Fibroblast of the aortic adventitia (primary cell): ENCODE measurements around the gene EIF3CL. TPM values are rescaled to one million over a fixed set of nuclear protein-coding genes. Genes with fewer than 3 reads are reported as not detected.
"Not testable (repeated sequence)": the region's sequence is repeated elsewhere in the genome, so short reads cannot be mapped to it uniquely, and the experiment has no call there.

Experiments used
- DNase-seq: peaks from one replicate; pipeline ENCODE4 v3.0.0-alpha.2; 2010; ENCODE audit warnings: low read depth
- H3K4me3 ChIP-seq: 2 replicates; pipeline ENCODE4 v1.5.1; 2011; ENCODE audit warnings: low read depth, mild to moderate bottlenecking, control low read depth, low read length, moderate library complexity
- total RNA-seq: library from RNA; depleted of rRNA; stranded (reverse); fragments of >200 nt; gene quantifications from 2 replicates; pipeline ENCODE4 v1.2.3, GENCODE V29; 2012; ENCODE audit warnings: low replicate concordance

The EIF3CL gene, protein sequence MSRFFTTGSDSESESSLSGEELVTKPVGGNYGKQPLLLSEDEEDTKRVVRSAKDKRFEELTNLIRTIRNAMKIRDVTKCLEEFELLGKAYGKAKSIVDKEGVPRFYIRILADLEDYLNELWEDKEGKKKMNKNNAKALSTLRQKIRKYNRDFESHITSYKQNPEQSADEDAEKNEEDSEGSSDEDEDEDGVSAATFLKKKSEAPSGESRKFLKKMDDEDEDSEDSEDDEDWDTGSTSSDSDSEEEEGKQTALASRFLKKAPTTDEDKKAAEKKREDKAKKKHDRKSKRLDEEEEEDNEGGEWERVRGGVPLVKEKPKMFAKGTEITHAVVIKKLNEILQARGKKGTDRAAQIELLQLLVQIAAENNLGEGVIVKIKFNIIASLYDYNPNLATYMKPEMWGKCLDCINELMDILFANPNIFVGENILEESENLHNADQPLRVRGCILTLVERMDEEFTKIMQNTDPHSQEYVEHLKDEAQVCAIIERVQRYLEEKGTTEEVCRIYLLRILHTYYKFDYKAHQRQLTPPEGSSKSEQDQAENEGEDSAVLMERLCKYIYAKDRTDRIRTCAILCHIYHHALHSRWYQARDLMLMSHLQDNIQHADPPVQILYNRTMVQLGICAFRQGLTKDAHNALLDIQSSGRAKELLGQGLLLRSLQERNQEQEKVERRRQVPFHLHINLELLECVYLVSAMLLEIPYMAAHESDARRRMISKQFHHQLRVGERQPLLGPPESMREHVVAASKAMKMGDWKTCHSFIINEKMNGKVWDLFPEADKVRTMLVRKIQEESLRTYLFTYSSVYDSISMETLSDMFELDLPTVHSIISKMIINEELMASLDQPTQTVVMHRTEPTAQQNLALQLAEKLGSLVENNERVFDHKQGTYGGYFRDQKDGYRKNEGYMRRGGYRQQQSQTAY
- total RNA-seq = 85.4 and 86.9 TPM in 2 replicates

DNA sequence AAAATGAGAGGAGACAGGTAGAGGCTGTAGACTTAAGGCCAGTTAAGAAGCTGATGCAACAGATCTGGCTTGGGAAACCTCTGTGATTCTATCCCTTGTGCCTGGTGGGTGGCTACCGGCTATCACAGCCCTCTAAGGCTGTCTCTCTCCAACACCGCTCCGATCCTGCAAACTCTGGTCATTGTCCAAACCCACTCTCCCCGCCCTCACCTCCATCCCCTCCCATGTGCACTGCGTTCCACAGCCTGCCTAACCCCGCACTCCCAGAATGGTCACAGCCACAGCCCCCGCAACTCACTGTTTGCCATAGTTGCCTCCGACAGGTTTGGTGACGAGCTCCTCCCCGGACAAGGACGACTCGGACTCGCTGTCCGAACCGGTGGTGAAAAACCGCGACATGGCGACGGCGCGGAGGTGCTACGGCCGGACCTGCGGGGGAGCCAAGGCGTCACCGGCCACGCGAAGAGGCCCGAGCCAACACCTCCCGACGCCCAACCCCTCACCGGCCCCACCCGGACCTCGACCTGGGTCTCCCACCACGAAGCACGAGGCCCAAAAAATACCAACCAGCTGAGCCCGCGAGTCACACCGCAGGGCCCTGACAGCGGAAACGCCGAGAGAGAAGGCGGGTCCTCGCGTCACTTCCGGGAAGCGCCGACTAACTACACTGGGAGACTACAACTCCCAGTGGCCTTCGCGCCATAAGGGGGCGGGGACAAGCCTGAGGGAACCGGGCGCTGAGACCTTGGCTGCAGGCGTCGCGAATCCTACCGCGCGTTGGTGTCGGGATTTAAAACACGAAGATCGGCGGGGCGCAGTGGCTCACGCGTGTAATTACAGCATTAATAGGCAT is at the start of gene EIF3CL:
Gene EIF3CL, minus strand, starts transcription at position 622 of the 853 bp plus-strand sequence. Its CDS starts 223 bp downstream, at position 399.
- peak within 1 kb of the TSS; percentile 51 for H3K4me3 ChIP-seq
- DNase-seq = not testable (repeated sequence)

DNA sequence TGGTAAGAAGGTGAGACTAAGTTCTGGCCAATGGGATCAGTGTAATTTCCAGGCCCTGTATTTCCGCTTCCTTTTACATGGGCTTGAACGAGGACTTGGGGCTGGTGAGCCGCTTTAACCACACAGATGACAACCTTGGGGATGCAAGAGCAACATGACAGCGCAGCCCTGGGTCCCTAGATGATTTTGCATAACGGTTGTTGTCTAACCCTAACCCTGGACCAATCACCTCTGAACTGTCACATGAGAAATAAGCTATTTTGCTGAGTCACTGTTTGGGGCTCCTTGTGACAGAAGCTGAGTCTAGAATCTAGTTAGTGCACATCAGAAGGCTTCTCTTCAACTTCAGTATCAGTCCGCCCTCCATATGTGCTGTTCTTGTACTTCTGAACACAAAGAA is 43.4 kb upstream of the EIF3CL start:
- not testable (repeated sequence) for DNase-seq, H3K4me3 ChIP-seq

DNA sequence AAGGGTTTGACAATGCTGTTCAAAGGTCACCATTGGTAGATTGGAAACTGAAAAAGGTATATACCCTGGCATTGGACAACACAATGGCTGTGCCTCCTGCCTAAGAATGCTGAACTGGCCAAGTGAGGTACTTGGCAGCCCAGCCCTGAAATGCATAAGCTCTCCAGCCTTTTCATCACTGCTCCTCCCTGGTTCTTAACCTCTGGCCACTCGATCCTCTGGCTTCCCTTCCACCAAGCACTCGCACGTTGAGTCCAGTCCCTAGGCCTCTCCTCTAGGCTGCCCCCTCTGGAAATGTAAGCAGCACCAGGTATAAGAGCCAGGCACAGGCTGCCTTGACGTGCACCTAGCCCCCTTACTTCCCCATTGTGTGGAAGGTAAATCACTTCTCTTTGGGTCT is 42.7 kb upstream of the EIF3CL start:
- DNase-seq, H3K4me3 ChIP-seq: not testable (repeated sequence)

DNA sequence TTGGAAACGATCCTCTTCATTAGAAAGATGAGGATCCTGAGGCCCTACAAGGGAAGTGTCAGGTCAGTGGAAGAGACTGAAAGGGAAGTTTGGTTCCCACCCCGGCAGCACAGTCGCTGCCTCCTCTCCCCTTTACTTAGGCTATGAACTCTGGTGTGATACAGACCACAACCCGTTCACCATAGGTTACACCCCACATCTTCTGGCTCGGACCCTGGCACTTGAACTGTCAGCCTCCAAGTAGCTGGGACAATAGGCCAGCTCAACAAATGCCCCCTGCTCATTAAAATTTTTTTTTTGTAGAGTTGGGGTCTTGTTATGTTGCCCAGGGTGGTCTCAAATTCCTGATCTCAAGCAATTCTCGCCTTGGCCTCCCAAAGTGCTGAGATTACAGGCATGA is 40.3 kb upstream of the EIF3CL start:
- not testable (repeated sequence) for DNase-seq, H3K4me3 ChIP-seq

DNA sequence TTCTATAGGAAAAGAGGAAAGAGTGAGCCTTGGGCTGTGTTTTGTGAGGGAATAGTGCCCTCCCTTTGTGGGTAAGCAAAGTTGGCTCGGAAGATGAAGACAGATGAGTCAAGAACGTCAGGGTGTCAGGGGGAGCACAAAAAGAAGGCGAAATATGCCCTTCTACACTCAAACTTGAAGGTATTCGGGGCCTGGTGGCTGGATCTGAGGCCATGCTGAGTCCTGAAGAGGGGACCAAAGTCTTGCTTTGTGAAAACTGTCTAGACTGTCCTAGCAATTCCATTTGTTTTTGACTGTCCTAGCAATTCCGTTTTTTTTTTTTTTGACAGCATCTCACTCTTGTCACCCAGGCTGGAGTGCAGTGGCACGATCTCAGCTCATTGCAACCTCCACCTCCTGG is 35.3 kb upstream of the EIF3CL start:
- not testable (repeated sequence) for DNase-seq, H3K4me3 ChIP-seq

DNA sequence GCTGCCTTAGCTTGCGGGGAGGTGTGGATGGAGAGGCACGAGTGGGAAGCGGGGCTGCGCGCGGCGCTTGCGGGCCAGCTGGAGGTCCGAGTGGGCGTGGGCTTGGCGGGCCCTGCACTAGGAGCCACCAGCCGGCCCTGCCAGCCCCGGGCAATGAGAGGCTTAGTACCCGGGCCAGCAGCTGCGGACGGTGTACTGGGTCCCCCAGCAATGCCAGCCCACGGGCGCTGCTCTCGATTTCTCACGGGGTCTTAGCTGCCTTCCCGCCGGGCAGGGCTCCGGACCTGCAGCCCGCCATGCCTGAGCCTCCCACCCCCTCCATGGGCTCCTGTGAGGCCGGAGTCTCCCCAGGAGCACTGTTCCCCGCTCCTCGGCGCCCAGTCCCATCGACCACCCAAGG is 31.7 kb upstream of the EIF3CL start:
- DNase-seq, H3K4me3 ChIP-seq: not testable (repeated sequence)

DNA sequence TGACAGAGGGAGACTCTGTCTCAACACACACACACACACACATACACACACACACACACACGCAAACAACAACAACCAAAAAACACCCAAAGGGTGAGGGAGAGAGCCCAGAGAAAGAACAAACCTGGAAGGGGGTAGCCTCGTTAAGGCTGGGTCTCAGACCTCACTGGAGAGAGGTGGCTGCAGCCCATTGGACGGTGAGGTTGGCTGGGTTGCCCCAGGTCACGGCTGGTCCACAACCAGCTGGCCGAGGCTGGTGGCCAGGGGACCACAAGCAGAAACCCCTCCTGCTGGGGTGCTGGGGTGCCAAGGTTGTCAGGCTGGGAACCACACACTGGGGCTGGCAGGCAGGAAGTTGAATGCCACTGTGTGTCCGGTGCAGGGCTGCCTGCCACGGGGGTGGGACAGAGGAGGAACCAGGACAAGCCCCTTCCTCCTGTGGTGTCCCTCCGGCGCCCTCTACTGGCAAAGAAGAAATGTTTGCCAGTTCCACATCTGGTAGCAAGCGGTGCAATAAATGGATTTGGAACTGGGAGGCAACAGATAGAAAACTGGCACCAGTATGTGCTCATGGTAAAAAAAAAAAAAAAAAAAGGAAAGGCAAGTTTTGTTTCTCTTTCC is 22.5 kb upstream of the EIF3CL start:
- DNase-seq, H3K4me3 ChIP-seq: not testable (repeated sequence)

DNA sequence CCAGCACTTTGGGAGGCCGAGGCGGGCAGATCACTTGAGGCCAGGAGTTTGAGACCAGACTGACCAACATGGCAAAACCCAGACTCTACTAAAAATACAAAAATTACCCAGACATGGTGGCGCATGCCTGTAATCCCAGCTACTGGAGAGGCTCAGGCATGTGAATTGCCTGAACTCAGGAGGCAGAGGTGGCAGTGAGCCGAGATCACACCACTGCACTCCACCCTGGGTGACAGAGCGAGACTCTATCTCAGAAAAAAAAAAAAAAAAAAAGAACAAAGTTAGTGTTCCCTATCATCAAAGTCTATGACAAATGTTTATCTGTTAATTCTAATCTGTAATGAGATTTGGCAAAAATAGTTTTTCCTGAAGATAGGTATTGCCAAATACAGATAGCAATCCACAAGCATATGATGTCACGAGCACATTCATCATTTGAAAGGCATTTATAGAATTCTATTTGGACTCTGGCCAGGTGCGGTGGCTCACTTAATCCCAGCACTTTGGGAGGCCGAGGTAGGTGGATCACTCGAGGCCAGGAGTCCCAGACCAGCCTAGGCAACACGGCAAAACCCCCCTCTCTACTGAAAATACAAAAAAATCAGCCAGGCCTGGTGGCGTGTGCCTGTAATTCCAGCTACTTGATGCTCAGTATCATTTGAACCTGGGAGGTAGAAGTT is 17.6 kb upstream of the EIF3CL start:
- H3K4me3 ChIP-seq, DNase-seq: not testable (repeated sequence)

DNA sequence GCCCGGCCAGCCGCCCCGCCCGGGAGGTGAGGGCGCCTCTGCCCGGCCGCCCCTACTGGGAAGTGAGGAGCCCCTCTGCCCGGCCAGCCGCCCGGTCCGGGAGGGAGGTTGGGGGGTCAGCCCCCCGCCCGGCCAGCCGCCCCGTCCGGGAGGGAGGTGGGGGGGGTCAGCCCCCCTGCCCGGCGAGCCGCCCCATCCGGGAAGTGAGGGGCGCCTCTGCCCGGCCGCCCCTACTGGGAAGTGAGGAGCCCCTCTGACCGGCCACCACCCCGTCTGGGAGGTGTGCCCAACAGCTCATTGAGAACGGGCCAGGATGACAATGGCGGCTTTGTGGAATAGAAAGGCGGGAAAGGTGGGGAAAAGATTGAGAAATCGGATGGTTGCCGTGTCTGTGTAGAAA is 13.4 kb upstream of the EIF3CL start:
- not testable (repeated sequence) for DNase-seq, H3K4me3 ChIP-seq

DNA sequence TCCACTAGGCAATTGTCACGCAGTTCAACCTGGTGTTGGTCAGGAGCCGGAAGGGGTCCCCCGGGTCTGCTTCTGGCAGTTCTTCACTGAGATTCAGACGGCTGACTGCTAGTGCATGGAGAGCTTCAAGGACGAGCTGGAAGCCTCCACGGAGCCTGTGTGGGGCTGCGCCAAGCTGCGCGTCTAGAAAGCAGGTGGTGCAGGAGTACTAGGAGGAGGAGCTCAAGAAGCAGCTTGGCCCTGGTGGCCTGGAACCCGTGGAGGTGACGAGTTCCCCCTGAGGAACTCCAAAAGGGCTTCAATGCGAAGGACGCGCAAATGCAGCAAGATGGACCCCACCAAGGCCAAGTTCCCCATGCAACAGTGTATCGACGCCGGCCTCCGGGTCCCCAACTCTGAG is 10.9 kb upstream of the EIF3CL start:
- H3K4me3 ChIP-seq = not testable (repeated sequence)

DNA sequence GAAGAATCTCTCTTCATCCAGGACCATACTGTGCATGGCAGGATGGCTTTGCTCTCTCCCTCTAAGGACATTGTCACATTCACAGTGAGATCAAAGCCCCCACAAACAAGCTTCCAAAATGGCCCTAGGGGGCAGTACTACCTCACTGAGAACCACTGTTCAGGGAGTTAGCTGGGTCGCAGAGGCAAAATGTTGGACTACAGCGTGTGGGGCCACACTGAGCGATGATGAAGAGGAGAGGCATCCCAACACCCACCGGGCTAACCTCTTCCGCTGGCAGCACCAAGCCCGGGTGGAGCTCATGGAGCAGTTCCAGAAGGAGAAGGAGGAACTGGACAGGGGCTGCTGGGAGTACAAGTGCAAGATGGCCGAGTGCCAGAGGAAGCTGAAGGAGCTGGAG is 9.9 kb upstream of the EIF3CL start:
- DNase-seq, H3K4me3 ChIP-seq: not testable (repeated sequence)

More for the DNA sequence above, 10.9 kb upstream of the EIF3CL start:
- DNase-seq = not testable (repeated sequence)

DNA sequence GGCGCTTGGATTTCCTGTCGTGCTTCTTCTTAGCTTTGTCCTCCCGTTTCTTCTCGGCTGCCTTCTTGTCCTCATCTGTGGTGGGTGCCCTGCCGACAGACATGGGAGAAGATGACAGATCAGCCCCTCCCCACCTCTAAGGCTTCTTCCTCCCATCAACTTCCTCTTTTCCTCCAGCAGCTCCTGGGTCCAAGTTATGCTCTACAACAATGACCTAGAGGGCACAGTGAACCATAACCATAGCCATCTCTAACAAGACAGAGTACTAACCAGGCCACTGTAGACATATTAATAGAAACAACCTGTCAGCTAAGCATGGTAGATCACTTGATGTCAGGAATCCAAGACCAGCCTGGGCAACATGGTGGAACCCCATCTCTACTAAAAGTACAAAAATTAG is 11.6 kb downstream of the EIF3CL start:
- H3K4me3 ChIP-seq = not testable (repeated sequence)

DNA sequence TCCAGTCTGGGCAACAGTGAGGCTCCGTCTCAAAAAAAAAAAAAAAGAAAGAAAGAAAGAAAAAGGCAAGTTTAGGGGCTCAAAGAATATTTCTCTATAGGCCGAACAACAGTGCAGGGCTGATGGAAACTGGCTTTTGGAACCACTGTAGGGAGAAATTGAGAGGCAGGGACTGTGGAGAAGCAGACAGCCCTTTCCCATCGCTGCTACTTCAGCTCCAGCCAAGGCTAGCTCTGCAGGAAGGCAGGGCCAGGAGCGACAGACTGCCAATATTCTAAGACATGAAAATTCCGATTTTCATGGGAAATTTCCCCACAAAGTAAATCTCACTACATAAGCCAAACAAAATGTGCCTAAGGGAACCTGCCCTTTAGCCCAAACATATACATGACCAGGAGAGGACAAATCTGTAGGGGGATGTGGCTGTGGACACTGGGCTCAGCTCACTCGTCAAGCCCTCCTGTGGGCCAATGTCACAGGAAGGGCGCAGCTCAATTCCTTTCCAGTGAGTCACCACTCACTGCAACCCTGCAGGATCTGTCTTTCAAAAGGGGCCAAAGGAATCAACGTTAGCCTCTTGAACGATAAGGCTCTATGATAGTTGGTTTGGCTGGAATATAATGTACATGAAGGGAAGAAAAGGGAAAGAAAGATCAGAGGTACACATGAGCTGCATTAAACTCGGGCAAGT is 21.3 kb downstream of the EIF3CL start:
- DNase-seq = not testable (repeated sequence)

More for the DNA sequence above, 11.6 kb downstream of the EIF3CL start:
- not testable (repeated sequence) for DNase-seq

DNA sequence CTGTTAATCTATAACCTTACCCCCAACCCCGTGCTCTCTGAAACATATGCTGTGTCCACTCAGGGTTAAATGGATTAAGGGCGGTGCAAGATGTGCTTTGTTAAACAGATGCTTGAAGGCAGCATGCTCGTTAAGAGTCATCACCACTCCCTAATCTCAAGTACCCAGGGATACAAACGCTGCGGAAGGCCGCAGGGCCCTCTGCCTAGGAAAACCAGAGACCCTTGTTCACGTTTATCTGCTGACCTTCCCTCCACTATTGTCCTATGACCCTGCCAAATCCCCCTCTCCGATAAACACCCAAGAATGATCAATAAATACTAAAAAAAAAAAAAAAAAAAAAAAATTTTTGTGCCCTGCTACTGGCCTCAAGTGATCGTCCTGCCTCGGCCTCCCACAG is 25.8 kb downstream of the EIF3CL start:
- H3K4me3 ChIP-seq, DNase-seq: not testable (repeated sequence)

More for the DNA sequence above, 21.3 kb downstream of the EIF3CL start:
- H3K4me3 ChIP-seq = not testable (repeated sequence)

DNA sequence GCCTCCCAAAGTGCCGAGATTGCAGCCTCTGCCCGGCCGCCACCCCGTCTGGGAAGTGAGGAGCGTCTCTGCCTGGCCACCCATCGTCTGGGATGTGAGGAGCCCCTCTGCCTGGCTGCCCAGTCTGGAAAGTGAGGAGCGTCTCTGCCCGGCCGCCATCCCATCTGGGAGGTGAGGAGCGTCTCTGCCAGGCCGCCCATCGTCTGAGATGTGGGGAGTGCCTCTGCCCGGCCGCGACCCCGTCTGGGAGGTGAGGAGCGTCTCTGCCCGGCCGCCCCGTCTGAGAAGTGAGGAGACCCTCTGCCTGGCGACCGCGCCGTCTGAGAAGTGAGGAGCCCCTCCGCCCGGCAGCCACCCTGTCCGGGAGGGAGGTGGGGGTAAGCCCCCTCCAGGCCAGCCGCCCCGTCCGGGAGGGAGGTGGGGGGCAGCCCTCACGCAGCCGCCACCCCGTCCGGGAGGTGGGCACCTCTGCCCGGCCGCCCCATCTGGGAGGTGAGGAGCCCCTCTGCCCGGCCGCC is 26.5 kb downstream of the EIF3CL start:
- not testable (repeated sequence) for DNase-seq, H3K4me3 ChIP-seq

DNA sequence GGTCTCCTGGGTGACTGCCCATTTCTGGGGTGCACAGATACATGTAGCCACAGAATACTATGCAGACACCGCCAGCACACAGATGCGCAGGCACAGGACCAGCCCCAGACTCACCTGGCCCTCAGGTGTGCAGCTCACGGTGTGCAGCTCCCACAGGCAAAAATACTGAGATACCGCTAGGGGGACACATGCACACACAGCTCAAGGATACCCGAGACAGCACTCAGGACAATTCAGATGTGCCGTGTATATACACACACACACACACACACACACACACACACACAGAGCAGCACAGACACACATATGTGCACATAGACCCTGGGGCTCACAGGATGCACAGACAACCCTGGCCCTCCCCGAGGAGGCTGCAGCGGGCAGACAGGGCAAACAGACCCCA is 28.5 kb downstream of the EIF3CL start:
- not testable (repeated sequence) for H3K4me3 ChIP-seq, DNase-seq

DNA sequence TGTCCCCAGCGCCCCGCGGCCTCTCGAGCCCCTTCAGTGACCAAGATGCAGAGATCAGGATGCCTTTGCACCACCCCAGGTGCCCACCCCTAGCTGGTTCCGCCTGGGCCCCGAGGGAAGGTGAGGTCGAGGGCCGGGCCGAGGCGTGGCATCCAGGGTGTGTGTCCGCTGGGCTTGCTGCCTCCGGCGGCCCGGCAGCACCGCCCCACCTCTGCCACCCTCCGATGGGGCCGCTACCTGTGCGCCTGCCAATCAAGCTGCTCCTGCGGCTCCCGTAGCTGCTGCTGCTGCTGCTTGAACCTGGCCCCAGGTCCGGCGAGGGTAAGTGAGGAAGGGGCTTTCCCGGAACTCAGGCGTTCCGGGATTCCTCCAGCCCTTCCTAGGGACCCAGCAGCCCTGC is 29.4 kb downstream of the EIF3CL start:
- not testable (repeated sequence) for DNase-seq, H3K4me3 ChIP-seq
